Measurements from ENCODE around the gene TSC22D4. TPM values are rescaled to one million over a fixed set of nuclear protein-coding genes. Genes with fewer than 3 reads are reported as not detected.

Gene TSC22D4
- total and polyA plus RNA-seq, 9 of the 15 experiments (the other 6 are each of a cell fraction or from before 2014, with no cell fraction given), result 0.37 to 107 (median 28.7) TPM

DNA sequence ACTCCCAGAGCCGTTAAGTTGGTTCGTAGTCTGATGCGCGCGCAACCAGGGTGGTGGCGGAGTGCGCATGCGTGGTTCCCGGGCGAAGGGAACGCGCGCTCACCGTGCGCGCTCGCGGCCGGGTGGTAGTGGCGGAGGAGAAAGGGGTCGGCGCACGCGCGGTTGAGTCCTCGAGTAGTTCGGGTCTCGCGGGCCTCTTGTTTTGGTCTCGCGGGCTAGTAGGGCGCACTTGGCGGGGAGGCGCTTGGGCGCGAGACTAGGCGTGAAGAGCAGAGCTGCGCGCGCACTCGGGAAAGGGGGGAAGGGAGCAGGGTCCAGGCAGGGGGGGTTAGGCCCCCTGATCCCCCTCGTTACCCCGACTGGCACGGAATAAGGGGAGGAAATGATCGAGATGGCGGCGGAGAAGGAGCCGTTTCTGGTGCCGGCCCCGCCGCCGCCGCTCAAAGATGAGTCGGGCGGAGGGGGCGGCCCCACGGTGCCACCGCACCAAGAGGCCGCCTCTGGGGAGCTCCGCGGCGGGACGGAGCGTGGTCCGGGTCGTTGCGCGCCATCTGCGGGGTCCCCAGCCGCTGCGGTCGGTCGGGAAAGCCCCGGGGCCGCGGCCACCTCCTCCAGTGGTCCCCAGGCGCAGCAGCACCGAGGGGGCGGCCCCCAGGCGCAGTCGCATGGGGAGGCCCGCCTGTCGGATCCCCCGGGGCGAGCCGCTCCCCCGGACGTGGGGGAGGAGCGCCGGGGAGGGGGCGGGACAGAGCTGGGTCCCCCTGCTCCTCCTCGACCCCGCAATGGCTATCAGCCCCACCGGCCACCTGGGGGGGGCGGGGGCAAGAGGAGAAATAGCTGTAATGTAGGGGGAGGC is 49.1 kb downstream of the TSC22D4 start, which contains the start of gene MEPCE (continued):
- TF ChIP-seq NONO (IDR thresholded peaks at IDR 0.05; ENCODE audit: low read depth in 2 of 2, low read length in 1 of 2) (peak; percentile 23 to 70; a peak in 2 of 4 replicates), RBM15 (IDR thresholded peaks at IDR 0.05; ENCODE audit: insufficient read depth, low read length) (no peak), TEAD1 (CRISPR knock-in tag; IDR thresholded peaks at IDR 0.05) (peak; percentile 16 to 71; a peak in 2 of 4 replicates), HMGN3 (IDR thresholded peaks at IDR 0.05; ENCODE audit: borderline replicate concordance, extremely low read depth, insufficient read length, low read depth, low read length) (peak; percentile 63), CHD1 (IDR thresholded peaks at IDR 0.05; ENCODE audit: low read length) (peak; percentile 98), POLR2AphosphoS2 (IDR thresholded peaks at IDR 0.05; ENCODE audit: low read length) (peak; percentile 44; the same call in 1 of the 2 replicates), POLR2B (IDR thresholded peaks at IDR 0.05; ENCODE audit: low read depth, partially characterized antibody) (peak; percentile 55), ZNF77 (CRISPR knock-in tag; IDR thresholded peaks at IDR 0.05) (0 out of 2 replicates have a peak, but pooled peaks have one; percentile 38), JUND (IDR thresholded peaks at IDR 0.05; ENCODE audit: borderline replicate concordance, low read depth, low read length) (0 out of 2 replicates have a peak, but pooled peaks have one; percentile 7), JUND (tag; IDR thresholded peaks at IDR 0.05; ENCODE audit: borderline replicate concordance, low read depth, low read length) (no peak), FIP1L1 (IDR thresholded peaks at IDR 0.05; ENCODE audit: low read depth, low read length, poor library complexity, severe bottlenecking) (peak; percentile 96), RAD21 (CRISPR knock-in tag; conservative IDR thresholded peaks at IDR 0.05 in 1 of 2, IDR thresholded peaks at IDR 0.05 in 1 of 2) (0 out of 4 replicates have a peak, but pooled peaks of 1 of the 2 experiments have one; percentile 14), RBBP5 (IDR thresholded peaks at IDR 0.05; ENCODE audit: borderline replicate concordance, insufficient read depth, low read length, poor library complexity, severe bottlenecking) (peak; percentile 38)
- TF ChIP-seq, protein P1, sequence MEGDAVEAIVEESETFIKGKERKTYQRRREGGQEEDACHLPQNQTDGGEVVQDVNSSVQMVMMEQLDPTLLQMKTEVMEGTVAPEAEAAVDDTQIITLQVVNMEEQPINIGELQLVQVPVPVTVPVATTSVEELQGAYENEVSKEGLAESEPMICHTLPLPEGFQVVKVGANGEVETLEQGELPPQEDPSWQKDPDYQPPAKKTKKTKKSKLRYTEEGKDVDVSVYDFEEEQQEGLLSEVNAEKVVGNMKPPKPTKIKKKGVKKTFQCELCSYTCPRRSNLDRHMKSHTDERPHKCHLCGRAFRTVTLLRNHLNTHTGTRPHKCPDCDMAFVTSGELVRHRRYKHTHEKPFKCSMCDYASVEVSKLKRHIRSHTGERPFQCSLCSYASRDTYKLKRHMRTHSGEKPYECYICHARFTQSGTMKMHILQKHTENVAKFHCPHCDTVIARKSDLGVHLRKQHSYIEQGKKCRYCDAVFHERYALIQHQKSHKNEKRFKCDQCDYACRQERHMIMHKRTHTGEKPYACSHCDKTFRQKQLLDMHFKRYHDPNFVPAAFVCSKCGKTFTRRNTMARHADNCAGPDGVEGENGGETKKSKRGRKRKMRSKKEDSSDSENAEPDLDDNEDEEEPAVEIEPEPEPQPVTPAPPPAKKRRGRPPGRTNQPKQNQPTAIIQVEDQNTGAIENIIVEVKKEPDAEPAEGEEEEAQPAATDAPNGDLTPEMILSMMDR (IDR thresholded peaks at IDR 0.05 in 2 of 3, conservative IDR thresholded peaks at IDR 0.05 in 1 of 3; ENCODE audit: insufficient read depth in 2 of 3, low read depth in 1 of 3, low read length in 3 of 3), result 0 out of 6 replicates have a peak, but pooled peaks of 1 of the 3 experiments have one; percentile 1
- TF ChIP-seq, protein P2, sequence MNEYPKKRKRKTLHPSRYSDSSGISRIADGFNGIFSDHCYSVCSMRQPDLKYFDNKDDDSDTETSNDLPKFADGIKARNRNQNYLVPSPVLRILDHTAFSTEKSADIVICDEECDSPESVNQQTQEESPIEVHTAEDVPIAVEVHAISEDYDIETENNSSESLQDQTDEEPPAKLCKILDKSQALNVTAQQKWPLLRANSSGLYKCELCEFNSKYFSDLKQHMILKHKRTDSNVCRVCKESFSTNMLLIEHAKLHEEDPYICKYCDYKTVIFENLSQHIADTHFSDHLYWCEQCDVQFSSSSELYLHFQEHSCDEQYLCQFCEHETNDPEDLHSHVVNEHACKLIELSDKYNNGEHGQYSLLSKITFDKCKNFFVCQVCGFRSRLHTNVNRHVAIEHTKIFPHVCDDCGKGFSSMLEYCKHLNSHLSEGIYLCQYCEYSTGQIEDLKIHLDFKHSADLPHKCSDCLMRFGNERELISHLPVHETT (CRISPR knock-in tag; conservative IDR thresholded peaks at IDR 0.05 in 1 of 2, IDR thresholded peaks at IDR 0.05 in 1 of 2), result peak in 1 of 2 experiments; percentile 37; a peak in 1 of 4 replicates
- TF ChIP-seq, protein P3, sequence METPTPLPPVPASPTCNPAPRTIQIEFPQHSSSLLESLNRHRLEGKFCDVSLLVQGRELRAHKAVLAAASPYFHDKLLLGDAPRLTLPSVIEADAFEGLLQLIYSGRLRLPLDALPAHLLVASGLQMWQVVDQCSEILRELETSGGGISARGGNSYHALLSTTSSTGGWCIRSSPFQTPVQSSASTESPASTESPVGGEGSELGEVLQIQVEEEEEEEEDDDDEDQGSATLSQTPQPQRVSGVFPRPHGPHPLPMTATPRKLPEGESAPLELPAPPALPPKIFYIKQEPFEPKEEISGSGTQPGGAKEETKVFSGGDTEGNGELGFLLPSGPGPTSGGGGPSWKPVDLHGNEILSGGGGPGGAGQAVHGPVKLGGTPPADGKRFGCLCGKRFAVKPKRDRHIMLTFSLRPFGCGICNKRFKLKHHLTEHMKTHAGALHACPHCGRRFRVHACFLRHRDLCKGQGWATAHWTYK (CRISPR knock-in tag; IDR thresholded peaks at IDR 0.05), result peak; percentile 67; the same call in 1 of the 2 replicates
- TF ChIP-seq, protein P4, sequence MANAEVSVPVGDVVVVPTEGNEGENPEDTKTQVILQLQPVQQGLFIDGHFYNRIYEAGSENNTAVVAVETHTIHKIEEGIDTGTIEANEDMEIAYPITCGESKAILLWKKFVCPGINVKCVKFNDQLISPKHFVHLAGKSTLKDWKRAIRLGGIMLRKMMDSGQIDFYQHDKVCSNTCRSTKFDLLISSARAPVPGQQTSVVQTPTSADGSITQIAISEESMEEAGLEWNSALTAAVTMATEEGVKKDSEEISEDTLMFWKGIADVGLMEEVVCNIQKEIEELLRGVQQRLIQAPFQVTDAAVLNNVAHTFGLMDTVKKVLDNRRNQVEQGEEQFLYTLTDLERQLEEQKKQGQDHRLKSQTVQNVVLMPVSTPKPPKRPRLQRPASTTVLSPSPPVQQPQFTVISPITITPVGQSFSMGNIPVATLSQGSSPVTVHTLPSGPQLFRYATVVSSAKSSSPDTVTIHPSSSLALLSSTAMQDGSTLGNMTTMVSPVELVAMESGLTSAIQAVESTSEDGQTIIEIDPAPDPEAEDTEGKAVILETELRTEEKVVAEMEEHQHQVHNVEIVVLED (CRISPR knock-in tag; IDR thresholded peaks at IDR 0.05), result peak; percentile 87

Data from K562 (cell line).